ENCODE measurements around the gene ABHD5.

The ABHD5 gene

DNA sequence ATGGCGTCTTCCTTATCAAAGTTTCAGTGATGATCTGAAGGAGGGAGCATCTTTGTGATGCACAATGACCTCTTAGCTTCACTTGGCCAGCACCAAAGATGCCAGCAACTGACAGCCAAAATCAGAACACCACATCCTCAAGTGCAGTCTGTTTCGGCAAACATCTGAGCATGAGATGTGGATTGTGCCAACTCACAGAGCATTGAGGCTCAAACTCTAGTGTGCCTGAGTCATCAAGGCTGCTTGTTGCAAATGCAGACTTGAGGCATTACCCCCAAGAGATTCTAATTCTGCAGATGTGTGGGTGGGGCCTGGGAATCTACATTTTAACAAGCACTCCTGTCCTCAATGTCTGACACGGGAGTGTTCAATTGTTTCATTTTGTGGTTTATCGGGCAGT, 35.8 kb downstream of the ABHD5 start:
- DNase-seq: no peak

DNA sequence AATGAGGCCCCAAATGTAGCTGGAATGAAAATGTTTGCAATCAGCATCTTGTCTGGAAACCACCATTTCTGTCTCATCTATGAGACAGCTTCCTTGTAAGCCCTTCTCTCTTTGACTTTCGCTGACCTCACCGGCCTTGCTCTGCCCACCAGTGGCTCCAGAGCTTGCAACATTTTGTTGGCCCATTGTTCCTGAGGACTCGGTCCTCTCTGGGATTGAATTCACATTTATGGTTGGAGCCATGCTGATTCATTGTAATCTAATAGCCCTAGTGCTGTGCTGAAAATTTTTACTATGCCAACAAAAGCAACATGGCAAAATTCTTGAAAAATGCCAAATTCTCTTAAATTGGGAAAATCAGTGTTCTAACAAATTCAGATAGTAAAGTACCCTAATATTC, 37.2 kb downstream of the ABHD5 start:
- DNase-seq: no peak

DNA sequence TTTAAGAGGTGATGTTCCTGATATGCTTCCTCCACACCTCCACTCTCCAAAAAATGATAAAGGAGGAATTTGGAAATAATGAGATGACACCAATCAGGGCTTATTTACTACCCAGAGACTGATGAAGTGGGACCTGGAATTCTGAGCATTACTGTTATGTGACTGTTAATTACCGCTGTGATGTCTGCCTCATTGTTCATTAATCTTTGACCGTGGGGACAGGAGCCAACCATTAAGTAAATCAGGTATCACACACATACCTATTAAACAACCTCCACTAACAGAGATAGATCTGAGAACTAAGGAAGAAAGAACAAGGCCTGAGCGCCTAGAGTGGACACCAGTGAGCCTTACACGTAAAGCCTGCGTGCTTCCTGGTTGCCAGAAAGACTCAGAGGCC, 37.7 kb downstream of the ABHD5 start:
- DNase-seq: no peak

DNA sequence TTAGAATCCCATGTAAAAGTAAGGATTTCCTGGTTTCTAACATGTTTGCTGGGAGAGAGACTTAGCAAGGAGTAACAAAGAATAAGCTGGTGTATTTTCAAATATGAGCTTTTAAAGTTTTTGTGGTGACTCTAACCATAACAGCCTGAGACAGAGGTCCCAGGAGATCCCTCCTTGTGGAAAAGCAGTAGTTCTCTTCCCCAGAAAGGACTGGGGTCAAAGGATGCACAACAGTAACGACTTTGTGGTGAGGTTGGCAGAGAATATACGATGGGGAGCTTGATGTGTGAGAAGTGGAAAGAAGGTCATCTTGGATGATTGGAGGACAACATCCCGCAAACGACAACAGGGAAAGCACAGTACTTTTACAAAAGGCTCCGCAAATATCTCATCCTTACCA, 38.2 kb downstream of the ABHD5 start:
- DNase-seq: no peak

GRCh38 chr3:43729707-43730414, 39.1 kb downstream of the ABHD5 start:
- DNase-seq: no peak

DNA sequence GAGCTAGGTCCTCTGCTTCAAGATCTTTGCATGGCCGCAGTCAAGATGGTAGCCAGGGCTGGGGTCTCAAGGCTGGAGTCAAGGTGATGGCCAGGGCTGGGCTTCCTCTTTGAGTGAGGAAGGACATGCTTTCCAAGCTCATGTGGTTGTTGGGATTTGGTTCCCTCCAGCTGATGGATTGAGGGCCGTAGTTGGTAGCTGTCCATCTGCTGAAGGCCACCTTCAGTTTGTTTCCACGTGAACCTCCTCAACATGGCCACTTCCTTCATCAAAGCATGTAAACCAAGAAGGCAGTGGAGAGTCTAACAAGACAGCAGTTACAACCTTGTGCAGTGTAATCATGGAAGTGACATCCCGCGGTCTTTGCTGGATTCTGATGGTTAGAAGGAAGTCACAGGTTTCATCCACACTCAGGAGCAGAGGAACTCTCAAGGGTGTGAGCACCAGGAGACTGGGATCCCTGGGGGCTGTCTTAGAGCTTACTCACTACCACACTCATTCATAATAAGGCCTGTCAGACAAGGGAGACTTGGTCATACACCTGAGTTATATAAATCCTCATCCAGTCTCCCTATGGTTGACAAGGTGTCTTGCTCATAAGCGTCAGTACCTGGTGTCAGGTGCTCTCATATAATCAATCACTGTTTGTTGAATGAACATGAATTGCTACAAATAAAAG, 42.1 kb downstream of the ABHD5 start:
- no peak for DNase-seq

DNA sequence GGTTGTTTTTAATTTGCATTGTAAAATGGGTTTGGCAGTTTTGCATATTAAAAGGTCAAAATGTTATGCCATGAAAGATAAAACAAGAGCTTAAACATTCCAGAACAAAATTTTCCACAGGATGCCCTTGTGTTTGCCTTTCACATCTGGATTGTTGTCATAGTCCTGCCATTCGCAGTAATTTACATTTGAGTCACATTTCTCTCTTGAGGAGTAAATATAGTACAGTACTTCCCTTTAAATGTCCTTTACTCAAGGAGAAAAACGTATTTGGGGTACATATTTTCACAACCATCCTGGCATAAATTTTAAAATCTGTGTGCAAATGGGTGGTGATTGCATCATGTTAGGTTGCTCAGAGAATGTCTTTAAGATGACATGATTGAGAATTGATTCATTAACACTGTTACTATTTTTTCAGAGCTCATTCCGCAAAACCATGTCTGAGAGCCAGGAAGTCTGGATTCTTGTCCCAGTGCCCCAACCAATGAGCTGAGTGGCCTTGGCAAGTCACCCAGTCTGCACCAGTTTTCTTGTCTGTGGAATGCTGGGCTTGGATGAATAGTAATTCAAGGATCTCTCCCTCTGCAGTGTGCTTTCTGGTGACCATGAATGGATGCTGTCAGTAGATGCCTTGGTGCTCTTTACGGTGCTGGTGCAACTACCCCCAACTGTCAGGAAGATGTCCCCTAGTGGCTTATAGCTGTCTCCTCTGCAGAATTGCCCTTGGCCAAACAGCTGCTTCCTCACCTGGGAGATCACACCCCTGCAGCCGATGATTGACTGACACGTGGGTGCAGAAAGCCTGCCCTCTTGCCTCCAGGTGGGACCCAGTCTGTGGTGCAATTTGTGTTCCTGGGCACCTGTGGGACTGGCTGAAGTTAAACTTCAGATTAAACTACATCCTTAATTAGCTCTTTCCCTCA, 43.0 kb downstream of the ABHD5 start:
- DNase-seq: no peak

DNA sequence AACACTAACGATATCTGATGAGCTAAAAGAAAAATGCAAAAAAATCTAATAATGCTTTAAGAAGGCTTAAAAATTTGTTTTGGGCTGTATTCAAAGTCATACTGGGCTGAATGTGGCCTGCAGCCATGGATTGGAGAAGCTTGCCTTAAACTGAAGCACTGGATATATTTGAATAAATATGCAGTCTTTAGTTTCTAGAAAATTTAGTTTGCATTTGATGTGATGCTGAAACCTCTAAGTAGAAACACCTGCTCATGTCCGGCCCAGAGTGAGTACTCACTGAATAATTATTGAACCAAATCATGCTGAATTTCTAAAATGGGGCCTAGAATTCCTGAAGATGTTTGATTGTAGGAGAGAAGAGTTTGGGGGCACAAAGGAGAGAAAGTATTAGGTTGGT, 43.9 kb downstream of the ABHD5 start:
- no peak for DNase-seq

- no peak for DNase-seq
Measured at GRCh38 chr3:43735618-43736017, 44.9 kb downstream of the ABHD5 start.

DNA sequence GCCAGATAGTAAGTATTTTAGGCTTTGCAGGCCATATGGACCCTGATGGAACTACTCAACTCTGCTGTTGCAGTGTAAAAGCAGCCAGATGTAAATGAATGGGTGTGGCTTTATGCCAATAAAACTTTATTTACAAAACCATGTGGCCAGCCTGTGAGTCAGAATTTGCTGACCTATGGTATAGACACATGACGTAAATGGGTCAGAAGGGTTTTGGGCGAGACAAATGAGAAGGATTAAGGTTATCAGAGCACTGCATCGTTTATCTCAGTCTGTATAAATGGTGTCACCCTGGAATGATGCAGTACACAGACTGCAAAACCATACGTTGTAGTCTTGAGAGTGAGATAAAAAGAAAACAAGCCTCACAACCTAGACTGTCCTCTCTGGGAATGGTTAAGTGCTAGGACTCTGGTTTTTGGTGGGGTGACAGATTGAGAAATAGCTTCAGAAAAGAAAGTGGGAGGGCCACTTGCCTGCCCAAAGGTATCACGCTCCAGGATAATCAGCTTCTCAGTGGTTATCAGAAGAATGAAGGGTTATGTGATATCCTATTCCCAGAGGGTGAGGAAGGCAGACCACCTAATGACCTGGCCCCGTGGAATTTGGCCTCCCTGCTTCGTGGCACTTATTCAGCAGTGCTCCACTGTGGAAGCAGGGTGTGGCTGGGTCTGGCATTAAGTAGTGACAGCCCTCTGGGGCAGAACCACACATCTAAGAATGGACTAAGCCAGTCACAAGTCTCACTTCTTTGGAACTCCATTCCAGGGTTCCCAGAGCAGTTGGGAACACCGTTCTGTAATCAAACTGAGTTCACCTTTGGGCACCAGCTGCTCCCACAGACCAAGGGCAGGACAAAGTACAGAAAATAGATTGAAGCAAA, 46.1 kb downstream of the ABHD5 start:
- DNase-seq: no peak

DNA sequence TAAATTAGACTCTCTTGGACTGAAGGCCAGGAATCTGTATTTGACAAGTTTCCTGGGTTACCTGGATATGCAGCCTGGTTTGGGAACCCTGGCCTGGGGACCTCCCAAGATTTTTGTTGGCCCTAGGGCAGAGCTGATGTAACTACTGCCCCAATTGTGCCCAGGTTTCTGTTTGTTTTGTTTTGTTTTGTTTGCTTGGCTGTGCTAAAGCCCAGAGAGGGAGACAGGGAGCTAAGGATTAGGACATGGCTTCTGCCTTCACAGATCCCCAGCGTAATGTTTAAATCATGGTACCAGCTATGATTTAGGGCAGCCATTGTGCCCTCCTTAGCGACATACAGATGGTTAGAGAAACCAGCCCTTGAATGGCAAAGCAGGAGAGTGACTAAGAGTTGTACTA, 47.6 kb downstream of the ABHD5 start:
- no peak for DNase-seq

DNA sequence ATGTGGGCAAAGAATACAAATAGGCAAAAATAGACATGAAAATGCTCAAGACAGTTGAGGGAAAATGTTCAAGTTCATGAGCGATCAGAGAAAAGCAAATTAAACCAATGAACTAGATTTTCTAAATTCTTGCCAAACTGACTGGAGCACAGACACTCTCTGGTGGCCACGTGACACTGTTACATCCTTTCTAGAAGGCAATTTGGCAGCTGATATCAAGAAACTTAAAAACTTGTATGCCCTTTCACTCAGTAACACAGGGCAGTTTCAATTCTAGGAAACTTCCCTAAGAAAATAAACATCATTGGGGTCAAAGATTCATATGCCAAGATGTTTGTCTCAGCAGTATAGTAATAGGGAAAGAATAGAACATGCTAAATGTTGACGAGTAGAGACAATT, 52.2 kb downstream of the ABHD5 start:
- no peak for DNase-seq

DNA sequence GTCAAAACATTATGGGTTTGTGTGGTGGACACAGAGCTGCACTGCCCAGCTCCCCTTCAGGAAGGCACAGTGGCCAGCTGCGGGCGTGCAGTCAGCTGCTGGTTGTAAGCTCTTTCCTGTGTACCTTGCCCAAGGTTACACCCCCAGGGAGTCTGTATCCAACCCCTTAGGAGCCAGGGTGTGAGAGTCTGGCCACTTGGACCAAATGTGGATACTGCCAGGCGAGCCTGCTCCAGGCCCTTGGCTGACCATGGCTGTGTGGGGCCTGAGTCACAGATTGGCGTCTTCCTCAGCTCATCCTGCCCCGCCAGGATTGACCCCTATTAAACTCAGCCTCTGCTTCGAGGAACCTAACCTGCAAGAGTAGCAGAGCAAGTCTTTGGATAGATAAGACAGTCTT, 56.9 kb downstream of the ABHD5 start:
- DNase-seq: no peak

DNA sequence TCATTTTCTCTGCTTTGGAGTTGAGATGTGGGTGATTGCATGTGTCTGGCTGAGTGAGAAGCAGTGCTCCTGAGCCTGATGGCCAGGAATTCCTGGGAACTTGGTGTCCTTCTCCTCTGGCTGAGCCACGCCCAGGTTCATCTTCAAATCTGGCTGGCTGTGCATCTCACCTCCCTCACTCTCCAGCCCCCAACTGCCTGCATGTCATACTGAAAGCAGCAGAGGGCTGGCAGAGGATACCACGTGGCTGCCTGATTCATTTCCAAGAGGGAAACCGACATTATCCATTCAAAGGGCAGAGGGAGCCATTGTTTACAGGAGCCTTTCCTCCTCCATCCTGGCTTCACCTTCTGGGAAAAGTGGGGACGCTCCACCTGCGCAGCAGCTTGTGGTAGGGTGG, 57.4 kb downstream of the ABHD5 start:
- no peak for DNase-seq

- no peak for DNase-seq
Measured at GRCh38 chr3:43748645-43749044, 57.9 kb downstream of the ABHD5 start.

DNA sequence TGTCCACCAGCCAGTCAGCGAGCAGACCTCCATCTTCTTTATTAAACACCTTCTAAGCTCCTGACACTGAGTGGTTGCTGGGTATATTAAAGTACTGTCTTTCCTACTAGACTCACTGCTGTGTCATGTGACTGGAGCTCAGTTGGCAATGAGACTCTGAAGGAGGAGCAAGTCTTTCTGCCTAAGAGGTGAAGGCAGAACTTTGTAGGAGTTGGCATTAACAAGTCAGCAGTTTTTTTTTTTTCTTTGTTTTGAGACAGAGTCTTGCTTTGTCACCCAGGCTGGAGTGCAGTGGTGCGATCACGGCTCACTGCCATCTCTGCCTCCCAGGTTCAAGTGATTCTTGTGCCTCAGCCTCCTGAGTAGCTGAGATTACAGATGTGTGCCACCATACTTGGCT, 62.2 kb downstream of the ABHD5 start:
- no peak for DNase-seq

GRCh38 chr3:43753741-43754715, 63.3 kb downstream of the ABHD5 start:
- DNase-seq: no peak

DNA sequence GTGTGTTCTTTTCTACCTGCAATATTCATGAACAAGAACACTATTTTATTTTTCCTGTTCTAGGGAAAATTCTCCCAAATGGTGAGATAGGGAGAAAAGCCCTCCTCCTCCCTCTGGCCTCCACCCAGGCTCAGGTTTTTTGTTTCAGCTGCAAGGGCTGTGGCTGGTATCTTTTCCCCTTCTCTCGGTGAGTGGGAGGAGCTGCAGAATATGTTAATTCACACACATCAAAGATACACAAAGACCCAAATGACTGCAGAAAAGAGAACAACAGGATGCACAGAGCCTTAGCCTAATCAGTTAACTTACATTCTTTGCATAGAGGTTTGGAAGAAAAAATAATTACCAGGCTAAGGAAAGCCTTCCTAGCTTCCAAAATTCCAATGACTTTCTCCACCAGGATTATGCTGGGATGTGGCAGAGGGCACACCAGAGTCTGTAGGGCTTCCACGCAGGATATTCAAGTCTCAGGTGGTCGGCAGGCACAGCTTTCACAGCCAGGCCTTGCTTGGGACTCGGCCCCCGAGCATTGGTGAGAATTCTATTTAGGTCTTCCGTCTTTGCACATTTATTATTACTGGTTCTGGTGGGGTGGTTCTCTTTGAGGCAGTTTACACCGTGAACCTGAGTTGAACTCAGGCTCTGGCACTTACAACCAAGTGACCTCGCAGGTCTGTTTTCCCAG, 64.9 kb downstream of the ABHD5 start:
- no peak for DNase-seq

DNA sequence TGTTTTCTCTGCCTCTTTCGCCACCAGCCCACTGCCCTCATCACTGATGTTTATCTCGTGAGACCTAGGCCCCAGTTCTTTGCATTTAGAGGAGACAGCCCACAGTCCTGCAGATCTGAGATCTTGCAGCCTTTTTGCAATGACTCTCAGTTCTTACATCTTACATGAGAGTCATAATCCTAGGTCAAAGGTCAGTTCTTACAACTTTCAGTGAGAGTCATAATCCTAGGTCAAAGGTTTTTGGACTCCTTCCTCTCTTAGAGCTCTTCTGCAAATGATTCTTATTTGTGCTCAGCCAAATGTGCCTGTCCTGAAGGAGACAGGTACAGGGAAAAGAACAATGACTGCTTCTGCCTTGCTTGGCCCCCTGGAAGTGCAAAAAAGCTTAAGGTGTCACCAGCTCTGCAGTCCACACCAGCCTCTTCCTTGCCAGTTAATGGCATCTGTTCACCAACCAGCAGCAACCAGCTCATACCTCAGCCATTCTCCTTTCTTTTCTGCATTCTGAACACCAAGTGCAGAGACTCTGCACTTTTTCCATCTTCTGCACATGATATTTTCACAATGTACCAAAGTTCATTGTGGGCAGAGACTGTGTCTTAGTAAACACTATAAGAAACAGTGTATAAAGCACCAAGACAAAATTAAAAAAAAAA, 67.1 kb downstream of the ABHD5 start:
- no peak for DNase-seq

GRCh38 chr3:43758592-43759225, 68.0 kb downstream of the ABHD5 start:
- no peak for DNase-seq

Measured in NCI-H446 (cell line).